Thyroid gland (tissue), 4 donors: ENCODE data around the gene SON. TPM values are rescaled to one million over a fixed set of nuclear protein-coding genes. Genes with fewer than 3 reads are reported as not detected.
"Not testable (repeated sequence)": the region's sequence is repeated elsewhere in the genome, so short reads cannot be mapped to it uniquely, and the experiment has no call there.

ENCODE experiments used
- DNase-seq, 2 donors: peaks; one replicate each; pipeline ENCODE4 v3.0.0-alpha.2; 2019
- H3K27ac ChIP-seq, 3 donors: fragments of 200-600 bp; sonication (generic); 1 replicate in 2 of 3; 2 replicates in 1 of 3; pipeline ENCODE4 v1.5.1; 2016 to 2019; ENCODE audit warnings: mild to moderate bottlenecking in 1 of 3, moderate library complexity in 1 of 3
- H3K27me3 ChIP-seq: fragments of 200-600 bp; sonication (generic); one replicate; pipeline ENCODE4 v1.5.1; 2019
- H3K36me3 ChIP-seq, 2 donors: fragments of 200-600 bp; sonication (generic); one replicate each; pipeline ENCODE4 v1.5.1; 2016 to 2019
- H3K4me1 ChIP-seq, 2 donors: fragments of 200-600 bp; sonication (generic); one replicate each; pipeline ENCODE4 v1.5.1; 2017 to 2019
- H3K4me3 ChIP-seq, 3 donors: fragments of 200-600 bp; sonication (generic); replicated peaks in 1 of 3; 1 replicate in 2 of 3; 2 replicates in 1 of 3; pipeline ENCODE4 v1.5.1; 2016; ENCODE audit warnings: mild to moderate bottlenecking in 1 of 3
- H3K9me3 ChIP-seq: fragments of 200-600 bp; sonication (generic); one replicate; pipeline ENCODE4 v1.5.1; 2017
- POLR2A ChIP-seq, 2 donors: fragments of 450-650 bp; IDR thresholded peaks; one replicate each; pipeline ENCODE4 v1.6.1; 2017; ENCODE audit warnings: antibody characterized with exemption in 2 of 2, mild to moderate bottlenecking in 2 of 2, moderate library complexity in 1 of 2
- WGBS, 2 donors: methylation state at CpG; one replicate each; pipeline ENCODE4 v1.1.5; 2017; 5-methylcytosine and 5-hydroxymethylcytosine counted together
- intact Hi-C: fragments of 100-400 bp; cut with DNase I; formaldehyde crosslinking; loops from one replicate; pipeline ENCODE4 v1.15.1; 2023
- total RNA-seq, 4 donors: library from RNA; depleted of rRNA; stranded (reverse); fragments of >200 nt; gene quantifications; one replicate each; pipeline ENCODE4 v1.2.3, GENCODE V29; 2016
- TF ChIP-seq, protein P1 (sequence below), 6 experiments: fragments of 200-600 bp in 3 of 6; fragments of 450-650 bp in 3 of 6; sonication (generic) in 3 of 6; IDR thresholded peaks; one replicate each; pipeline ENCODE4 v1.5.1; 2016 to 2019; ENCODE audit warnings: antibody characterized with exemption in 6 of 6, mild to moderate bottlenecking in 2 of 6, inconsistent platforms in 1 of 6, moderate library complexity in 1 of 6

The SON gene
- total RNA-seq, 4 donors from 2014 or later, result 283 to 425 (median 334) TPM

DNA sequence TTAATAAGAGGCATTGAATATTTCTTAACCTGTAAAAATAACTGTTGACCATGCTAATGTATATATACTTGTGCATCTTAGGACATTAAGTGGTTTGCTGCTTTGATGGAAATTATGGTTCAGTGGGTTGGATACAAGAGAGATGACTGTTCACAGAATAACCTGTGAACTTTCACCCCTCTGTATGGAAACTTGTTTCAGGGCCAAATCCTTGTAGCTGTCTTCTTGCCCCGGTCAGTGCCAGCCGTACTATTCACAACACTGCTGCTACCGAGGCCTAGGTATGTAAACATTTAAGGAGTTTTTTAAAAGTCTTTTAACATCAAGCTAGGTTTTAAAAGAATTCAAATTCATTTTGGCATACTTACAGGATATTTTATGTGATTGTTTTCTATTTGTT is 29.5 kb downstream of the SON start:
- Histone ChIP-seq H3K9me3 (no peaks in the 10 kb centered on the region), H3K36me3 (peaks cover 37 to 70% of the 10 kb centered on the region in 2 donors), H3K4me3 (no peak overlapping the region), H3K27me3 (no peaks in the 10 kb centered on the region), H3K4me1 (peaks cover 0 to 3% of the 10 kb centered on the region in 2 donors), H3K27ac (no peak overlapping the region)
- 65 to 72% methylated on average over 3 of the region's 3 CpGs for WGBS, 2 donors
- intact Hi-C loops, result no loop called here
- no peak for DNase-seq
- TF ChIP-seq, protein P1, sequence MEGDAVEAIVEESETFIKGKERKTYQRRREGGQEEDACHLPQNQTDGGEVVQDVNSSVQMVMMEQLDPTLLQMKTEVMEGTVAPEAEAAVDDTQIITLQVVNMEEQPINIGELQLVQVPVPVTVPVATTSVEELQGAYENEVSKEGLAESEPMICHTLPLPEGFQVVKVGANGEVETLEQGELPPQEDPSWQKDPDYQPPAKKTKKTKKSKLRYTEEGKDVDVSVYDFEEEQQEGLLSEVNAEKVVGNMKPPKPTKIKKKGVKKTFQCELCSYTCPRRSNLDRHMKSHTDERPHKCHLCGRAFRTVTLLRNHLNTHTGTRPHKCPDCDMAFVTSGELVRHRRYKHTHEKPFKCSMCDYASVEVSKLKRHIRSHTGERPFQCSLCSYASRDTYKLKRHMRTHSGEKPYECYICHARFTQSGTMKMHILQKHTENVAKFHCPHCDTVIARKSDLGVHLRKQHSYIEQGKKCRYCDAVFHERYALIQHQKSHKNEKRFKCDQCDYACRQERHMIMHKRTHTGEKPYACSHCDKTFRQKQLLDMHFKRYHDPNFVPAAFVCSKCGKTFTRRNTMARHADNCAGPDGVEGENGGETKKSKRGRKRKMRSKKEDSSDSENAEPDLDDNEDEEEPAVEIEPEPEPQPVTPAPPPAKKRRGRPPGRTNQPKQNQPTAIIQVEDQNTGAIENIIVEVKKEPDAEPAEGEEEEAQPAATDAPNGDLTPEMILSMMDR (IDR thresholded peaks at IDR 0.05), result no peak
- no peak for TF ChIP-seq POLR2A (IDR thresholded peaks at IDR 0.05)

DNA sequence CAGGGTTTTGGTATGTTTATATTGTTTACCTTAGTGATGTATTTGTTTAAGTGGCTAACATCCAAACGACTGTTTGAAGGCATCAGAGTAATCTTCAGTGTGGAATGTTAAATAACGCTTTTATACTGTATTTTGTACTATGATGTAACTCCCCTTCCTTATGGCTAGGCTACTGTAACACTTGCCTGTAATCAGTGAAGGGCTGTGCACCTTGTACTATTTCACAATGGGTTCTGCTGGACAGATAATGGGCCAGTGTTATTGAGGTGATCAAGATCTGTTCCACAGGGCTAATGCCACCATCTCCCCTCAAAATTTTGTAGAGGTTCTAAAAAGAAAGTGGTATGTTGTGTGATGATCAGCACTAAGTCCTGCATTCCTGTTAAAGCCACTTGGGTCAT is 33.9 kb downstream of the SON start:
- intact Hi-C loops, H3K27ac ChIP-seq, H3K4me3 ChIP-seq, DNase-seq, H3K27me3 ChIP-seq, H3K9me3 ChIP-seq, H3K4me1 ChIP-seq: not testable (repeated sequence)
- 81 to 82% methylated on average over 2 of the region's 2 CpGs for WGBS, 2 donors
- H3K36me3 ChIP-seq, result peaks cover 26 to 42% of the 10 kb centered on the region in 2 donors

DNA sequence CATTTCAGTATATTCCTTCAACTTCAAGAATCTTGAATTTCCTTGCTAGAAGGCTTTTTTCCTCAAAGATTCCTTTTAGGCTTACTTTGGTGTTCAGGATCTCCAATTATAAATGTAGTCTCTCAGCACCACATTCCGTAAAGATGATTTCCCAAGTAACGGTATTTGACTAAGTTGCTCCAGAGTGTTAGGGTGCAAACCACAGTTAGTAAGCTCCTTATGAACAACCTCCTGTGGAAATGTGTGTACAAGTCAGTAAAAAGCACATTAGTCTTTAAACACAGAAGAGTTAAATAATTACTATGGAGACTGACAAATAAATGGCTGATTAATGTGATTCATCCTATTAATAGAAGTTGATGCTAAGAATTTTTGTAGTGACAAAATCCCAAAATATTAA is 35.4 kb downstream of the SON start:
- intact Hi-C loops, result no loop called here
- Histone ChIP-seq H3K4me3 (no peak overlapping the region), H3K36me3 (peaks cover 25 to 34% of the 10 kb centered on the region in 2 donors), H3K9me3 (no peaks in the 10 kb centered on the region), H3K27ac (no peak overlapping the region), H3K4me1 (no peaks in the 10 kb centered on the region), H3K27me3 (no peaks in the 10 kb centered on the region)
- 90 to 92% methylated on average over 2 of the region's 2 CpGs for WGBS, 2 donors
- no peak for DNase-seq
- TF ChIP-seq, protein P1 (IDR thresholded peaks at IDR 0.05), result no peak
- TF ChIP-seq POLR2A (IDR thresholded peaks at IDR 0.05), result no peak

DNA sequence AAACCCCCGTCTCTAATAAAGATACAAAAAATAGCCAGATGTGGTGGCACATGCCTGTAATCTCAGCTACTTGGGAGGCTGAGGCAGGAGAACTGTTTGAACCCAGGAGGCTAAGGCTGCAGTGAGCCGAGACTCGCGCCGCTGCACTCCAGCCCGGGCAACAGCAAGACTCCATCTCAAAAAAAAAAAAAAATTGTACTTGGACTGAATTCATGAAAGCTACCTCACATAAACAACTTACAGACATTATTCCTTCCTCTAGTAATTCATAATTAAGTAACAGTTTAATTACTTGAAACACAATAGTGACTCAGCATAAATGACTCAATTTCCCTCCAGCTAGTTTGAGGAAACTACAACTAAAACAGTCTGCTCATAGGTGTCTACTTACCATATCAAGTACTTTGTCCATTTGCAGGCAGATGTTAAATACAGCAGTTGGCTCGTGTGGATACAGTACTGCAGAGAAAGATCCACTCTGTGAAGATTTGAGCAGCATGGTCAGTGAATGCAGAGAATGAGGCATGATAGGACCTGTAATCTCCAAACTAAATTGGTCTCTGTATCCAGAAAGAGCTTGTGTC is 36.2 kb downstream of the SON start:
- H3K27ac ChIP-seq, result peak overlapping the region in 1 of 3 donors; percentile 4
- no peaks in the 10 kb centered on the region for H3K27me3 ChIP-seq
- peaks cover 17 to 27% of the 10 kb centered on the region in 2 donors for H3K36me3 ChIP-seq
- no peak for TF ChIP-seq POLR2A (IDR thresholded peaks at IDR 0.05)
- TF ChIP-seq, protein P1 (IDR thresholded peaks at IDR 0.05), result no peak
- no peaks in the 10 kb centered on the region for H3K4me1 ChIP-seq
- intact Hi-C loops, result no loop called here
- no peaks in the 10 kb centered on the region for H3K9me3 ChIP-seq
- WGBS, 2 donors, result 92 to 95% methylated on average over 7 of the region's 7 CpGs
- H3K4me3 ChIP-seq, result no peak overlapping the region
- DNase-seq, result no peak

DNA sequence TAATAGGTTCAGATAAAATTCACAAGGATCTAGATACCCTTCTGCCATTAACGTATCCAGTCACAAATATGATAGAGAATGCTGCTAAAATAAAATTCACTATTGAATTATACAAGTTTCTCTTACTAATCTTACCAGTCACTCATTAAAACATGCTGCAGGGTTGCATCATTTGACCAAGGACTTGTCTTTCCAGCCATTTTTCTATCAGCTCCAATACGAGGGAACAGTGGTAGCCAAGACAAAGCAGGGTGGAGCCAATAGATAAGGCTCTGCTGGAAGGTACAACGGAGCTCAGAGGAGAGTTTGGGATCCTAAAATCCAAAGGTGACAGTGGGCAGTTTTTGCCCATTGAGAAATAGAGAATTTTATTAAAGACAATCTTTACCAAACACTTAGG is 41.6 kb downstream of the SON start:
- intact Hi-C loops, result no loop called here

More for the DNA sequence above, 41.6 kb downstream of the SON start:
- H3K36me3 ChIP-seq, result no peaks in the 10 kb centered on the region
- H3K4me3 ChIP-seq, result no peak overlapping the region
- H3K27me3 ChIP-seq, result no peaks in the 10 kb centered on the region
- 85 to 95% methylated on average over 3 of the region's 3 CpGs for WGBS, 2 donors
- no peak overlapping the region for H3K27ac ChIP-seq
- TF ChIP-seq, protein P1 (IDR thresholded peaks at IDR 0.05), result no peak
- no peak for TF ChIP-seq POLR2A (IDR thresholded peaks at IDR 0.05)
- peaks cover 5 to 9% of the 10 kb centered on the region in 2 donors for H3K4me1 ChIP-seq
- no peak for DNase-seq
- no peaks in the 10 kb centered on the region for H3K9me3 ChIP-seq
